Testis (tissue), 3 donors: ENCODE measurements around the gene ZNF91. TPM values are rescaled to one million over a fixed set of nuclear protein-coding genes. Genes with fewer than 3 reads are reported as not detected.
"Not testable (repeated sequence)": the region's sequence is repeated elsewhere in the genome, so short reads cannot be mapped to it uniquely, and the experiment has no call there.

Experiments used
- DNase-seq: peaks from one replicate; pipeline ENCODE4 v3.0.0-alpha.2; 2019
- H3K27ac ChIP-seq, 2 donors: fragments of 200-600 bp; sonication (generic); one replicate each; pipeline ENCODE4 v1.5.1; 2019
- H3K27me3 ChIP-seq: fragments of 200-600 bp; sonication (generic); one replicate; pipeline ENCODE4 v1.5.1; 2019
- H3K36me3 ChIP-seq: fragments of 200-600 bp; sonication (generic); one replicate; pipeline ENCODE4 v1.5.1; 2017; ENCODE audit warnings: low read depth; ENCODE audit errors: missing control alignments
- H3K4me1 ChIP-seq: fragments of 200-600 bp; sonication (generic); one replicate; pipeline ENCODE4 v1.5.1; 2019
- H3K4me3 ChIP-seq, 2 donors: fragments of 200-600 bp; sonication (generic); one replicate each; pipeline ENCODE4 v1.5.1; 2017 to 2019
- H3K9me3 ChIP-seq: fragments of 200-600 bp; sonication (generic); one replicate; pipeline ENCODE4 v1.5.1; 2017
- CTCF ChIP-seq, 3 experiments: fragments of 450-650 bp in 2 of 3; fragments of 200-600 bp in 1 of 3; sonication (generic) in 1 of 3; IDR thresholded peaks; one replicate each; pipeline ENCODE4 v1.5.1; 2016 to 2019; ENCODE audit warnings: antibody characterized with exemption in 3 of 3, mild to moderate bottlenecking in 2 of 3, moderate library complexity in 1 of 3
- POLR2A ChIP-seq: fragments of 450-650 bp; IDR thresholded peaks from one replicate; pipeline ENCODE4 v1.6.1; 2017; ENCODE audit warnings: antibody characterized with exemption, mild to moderate bottlenecking, moderate library complexity
- WGBS, 2 donors: methylation state at CpG; one replicate each; pipeline ENCODE4 v1.1.5; 2018; 5-methylcytosine and 5-hydroxymethylcytosine counted together
- intact Hi-C: fragments of 100-400 bp; cut with DNase I; formaldehyde crosslinking; loops from one replicate; pipeline ENCODE4 v1.15.1; 2023; ENCODE audit warnings: low total_unique reads
- polyA plus RNA-seq: library from polyadenylated mRNA; stranded (reverse); fragments of 350-450 nt; fragmentation: Illumina TruSeq; extraction: RNeasy Lipid Tissue Mini Kit (QIAGEN cat#74804); gene quantifications from one replicate; pipeline ENCODE4 v1.2.3, GENCODE V29; 2014; ENCODE audit warnings: low read depth, low replicate concordance; ENCODE audit not compliant: insufficient read depth
- total RNA-seq, 2 donors: library from RNA; depleted of rRNA; stranded (reverse); fragments of >200 nt; gene quantifications; one replicate each; pipeline ENCODE4 v1.2.3, GENCODE V29; 2016

The ZNF91 gene
- total and polyA plus RNA-seq, 3 donors from 2014 or later, result 50.1 to 101 (median 96.1) TPM

DNA sequence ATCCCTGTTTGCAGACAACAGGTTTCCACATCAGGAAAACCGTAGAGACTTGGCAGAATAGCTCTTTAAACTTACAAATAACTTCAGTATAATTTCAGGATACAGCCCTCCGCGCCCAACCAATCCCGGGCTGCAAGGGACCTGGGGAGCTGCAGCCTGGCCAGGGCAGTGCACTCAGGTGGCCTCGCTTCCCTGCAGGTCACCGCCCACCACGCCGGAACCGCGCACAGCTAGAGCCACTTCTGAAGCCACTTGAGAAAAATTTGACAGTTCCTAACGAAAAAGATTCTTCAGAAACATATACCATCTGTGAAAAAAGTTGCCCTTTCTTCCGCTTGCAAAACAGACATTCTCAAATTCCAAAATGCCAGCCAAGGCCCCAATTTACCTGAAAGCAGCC lies 11.1 kb downstream of the ZNF91 start:
- H3K9me3 ChIP-seq, result no peaks in the 10 kb centered on the region
- no peak overlapping the region for H3K27ac ChIP-seq
- H3K4me1 ChIP-seq, result no peaks in the 10 kb centered on the region
- no peak for DNase-seq
- 85 to 95% methylated on average over 12 of the region's 12 CpGs for WGBS, 2 donors
- H3K36me3 ChIP-seq, result no peaks in the 10 kb centered on the region
- no peaks in the 10 kb centered on the region for H3K27me3 ChIP-seq
- TF ChIP-seq POLR2A (no peak), CTCF (IDR thresholded peaks at IDR 0.05) (no peak)
- intact Hi-C loops, result no loop called here
- H3K4me3 ChIP-seq, result no peak overlapping the region

GRCh38 chr19:23382955-23383354 lies 12.3 kb downstream of the ZNF91 start:
- no peaks in the 10 kb centered on the region for H3K27me3 ChIP-seq
- no peak overlapping the region for H3K27ac ChIP-seq
- DNase-seq, result no peak
- H3K4me3 ChIP-seq, result no peak overlapping the region
- no peak for TF ChIP-seq CTCF (IDR thresholded peaks at IDR 0.05)
- TF ChIP-seq POLR2A, result no peak
- H3K36me3 ChIP-seq, result no peaks in the 10 kb centered on the region
- H3K4me1 ChIP-seq, result no peaks in the 10 kb centered on the region
- intact Hi-C loops, result no loop called here
- H3K9me3 ChIP-seq, result no peaks in the 10 kb centered on the region

GRCh38 chr19:23381114-23381513 lies 14.2 kb downstream of the ZNF91 start:
- Histone ChIP-seq H3K36me3 (no peaks in the 10 kb centered on the region), H3K27me3 (no peaks in the 10 kb centered on the region), H3K4me1 (no peaks in the 10 kb centered on the region), H3K27ac (no peak overlapping the region), H3K9me3 (no peaks in the 10 kb centered on the region), H3K4me3 (no peak overlapping the region)
- intact Hi-C loops, result no loop called here
- TF ChIP-seq POLR2A, result no peak
- no peak for TF ChIP-seq CTCF (IDR thresholded peaks at IDR 0.05)
- DNase-seq, result no peak

DNA sequence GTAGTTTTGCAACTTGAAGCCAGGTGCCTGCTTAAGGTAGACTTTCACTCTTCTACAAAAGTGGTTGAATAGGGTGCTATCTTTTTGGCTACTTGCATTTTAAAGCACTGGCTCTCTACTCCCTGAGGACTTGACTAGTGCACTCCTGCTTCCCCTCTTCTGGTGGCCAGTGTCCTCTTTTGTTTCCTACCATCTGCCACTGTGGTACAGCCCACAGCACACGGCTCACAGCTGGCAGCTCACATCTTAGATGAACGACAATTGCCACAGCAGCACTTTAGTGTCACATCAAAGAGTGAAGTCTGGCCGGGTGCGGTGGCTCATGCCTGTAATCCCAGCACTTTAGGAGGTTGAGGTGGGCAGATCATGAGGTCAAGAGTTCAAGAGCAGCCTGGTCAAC lies 15.6 kb downstream of the ZNF91 start:
- H3K36me3 ChIP-seq, H3K9me3 ChIP-seq, intact Hi-C loops, DNase-seq, H3K27ac ChIP-seq, H3K4me3 ChIP-seq, H3K4me1 ChIP-seq, H3K27me3 ChIP-seq: not testable (repeated sequence)
- 79 to 84% methylated on average over 4 of the region's 4 CpGs for WGBS, 2 donors

- 87 to 100% methylated on average over 1 of the region's 1 CpG for WGBS, 2 donors
- Histone ChIP-seq H3K9me3 (no peaks in the 10 kb centered on the region), H3K4me1 (no peaks in the 10 kb centered on the region), H3K36me3 (no peaks in the 10 kb centered on the region), H3K4me3 (no peak overlapping the region), H3K27ac (no peak overlapping the region), H3K27me3 (no peaks in the 10 kb centered on the region)
- no peak for DNase-seq
- intact Hi-C loops, result no loop called here
- TF ChIP-seq CTCF (IDR thresholded peaks at IDR 0.05), result no peak
Observed at GRCh38 chr19:23378948-23379347, 16.3 kb downstream of the ZNF91 start.
